Measurements from ENCODE around the gene MGA.

DNA sequence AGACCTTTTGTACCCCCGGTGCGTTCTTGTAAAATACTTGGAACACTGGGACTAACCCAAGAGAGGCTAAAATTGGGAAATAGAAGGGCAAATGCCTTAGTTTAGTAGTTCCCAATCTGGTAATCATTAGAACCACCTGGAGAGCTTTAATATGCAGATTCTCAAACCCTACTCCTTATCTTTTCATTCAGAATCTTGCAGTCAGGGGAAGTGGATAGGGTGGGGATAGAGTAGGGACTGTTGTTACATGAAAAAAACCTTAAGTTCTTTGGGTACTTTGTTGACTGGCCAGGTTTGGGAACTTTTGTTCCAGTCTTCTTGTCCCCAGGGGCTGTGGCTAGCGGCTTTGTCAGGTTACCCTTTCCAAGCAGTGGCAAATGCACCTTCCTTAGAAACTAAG is 130.0 kb downstream of the MGA start:
- TF ChIP-seq, protein P1, sequence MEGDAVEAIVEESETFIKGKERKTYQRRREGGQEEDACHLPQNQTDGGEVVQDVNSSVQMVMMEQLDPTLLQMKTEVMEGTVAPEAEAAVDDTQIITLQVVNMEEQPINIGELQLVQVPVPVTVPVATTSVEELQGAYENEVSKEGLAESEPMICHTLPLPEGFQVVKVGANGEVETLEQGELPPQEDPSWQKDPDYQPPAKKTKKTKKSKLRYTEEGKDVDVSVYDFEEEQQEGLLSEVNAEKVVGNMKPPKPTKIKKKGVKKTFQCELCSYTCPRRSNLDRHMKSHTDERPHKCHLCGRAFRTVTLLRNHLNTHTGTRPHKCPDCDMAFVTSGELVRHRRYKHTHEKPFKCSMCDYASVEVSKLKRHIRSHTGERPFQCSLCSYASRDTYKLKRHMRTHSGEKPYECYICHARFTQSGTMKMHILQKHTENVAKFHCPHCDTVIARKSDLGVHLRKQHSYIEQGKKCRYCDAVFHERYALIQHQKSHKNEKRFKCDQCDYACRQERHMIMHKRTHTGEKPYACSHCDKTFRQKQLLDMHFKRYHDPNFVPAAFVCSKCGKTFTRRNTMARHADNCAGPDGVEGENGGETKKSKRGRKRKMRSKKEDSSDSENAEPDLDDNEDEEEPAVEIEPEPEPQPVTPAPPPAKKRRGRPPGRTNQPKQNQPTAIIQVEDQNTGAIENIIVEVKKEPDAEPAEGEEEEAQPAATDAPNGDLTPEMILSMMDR (conservative IDR thresholded peaks at IDR 0.05 in 1 of 2, IDR thresholded peaks at IDR 0.05 in 1 of 2; ENCODE audit: low read depth in 1 of 2, low read length in 2 of 2) = no peak
- TF ChIP-seq EZH2 (IDR thresholded peaks at IDR 0.05; ENCODE audit: low read length, missing control alignments) = no peak
